CMK (cell line): ENCODE measurements around the gene NCS1.

Source experiments
- DNase-seq: peaks from one replicate; pipeline ENCODE4 v3.0.0-alpha.2; 2010; ENCODE audit warnings: low read depth

Gene NCS1

GRCh38 chr9:130194378-130194932 lies 22.3 kb downstream of the NCS1 start:
- DNase-seq = no peak

DNA sequence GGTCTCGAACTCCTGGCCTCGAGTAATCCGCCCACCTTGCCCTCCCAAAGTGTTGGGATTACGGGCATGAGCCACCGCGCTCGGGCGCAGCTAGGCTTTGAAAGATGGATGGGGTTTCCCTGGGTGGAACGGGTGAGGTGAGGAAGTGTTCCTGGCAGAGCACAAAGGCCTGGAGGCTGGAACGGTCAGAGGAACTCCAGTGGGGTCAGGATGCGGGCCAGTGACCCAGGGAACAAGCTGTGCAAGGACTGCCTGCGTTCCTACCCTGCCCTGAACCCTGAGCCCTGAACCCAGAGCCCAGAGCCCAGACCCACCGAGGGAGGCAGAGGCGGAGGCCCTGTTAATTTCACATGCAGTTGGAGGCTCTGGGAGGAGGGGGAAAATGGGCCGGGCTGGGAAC lies 23.4 kb downstream of the NCS1 start:
- DNase-seq = no peak

- DNase-seq = no peak
Measured at GRCh38 chr9:130196643-130197042, 24.4 kb downstream of the NCS1 start.

DNA sequence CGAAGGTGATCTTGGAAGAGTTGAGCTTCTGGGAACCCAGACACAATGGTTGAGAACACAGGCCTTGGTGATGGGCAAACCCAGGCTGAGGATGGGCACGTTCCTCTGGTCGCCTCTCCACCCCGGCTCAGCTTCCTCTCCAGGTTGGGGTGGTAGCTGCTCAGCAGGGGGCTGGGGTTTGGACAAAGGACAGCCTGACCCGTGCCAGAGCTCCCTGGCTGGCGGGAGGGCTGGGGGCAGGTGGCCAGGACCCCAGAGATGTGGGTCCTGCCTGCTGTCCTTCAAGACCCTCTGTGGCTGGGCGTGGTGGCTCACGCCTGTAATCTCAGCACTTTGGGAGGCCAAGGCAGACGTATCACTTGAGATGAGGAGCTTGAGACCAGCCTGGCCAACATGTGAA lies 25.2 kb downstream of the NCS1 start:
- DNase-seq = no peak

DNA sequence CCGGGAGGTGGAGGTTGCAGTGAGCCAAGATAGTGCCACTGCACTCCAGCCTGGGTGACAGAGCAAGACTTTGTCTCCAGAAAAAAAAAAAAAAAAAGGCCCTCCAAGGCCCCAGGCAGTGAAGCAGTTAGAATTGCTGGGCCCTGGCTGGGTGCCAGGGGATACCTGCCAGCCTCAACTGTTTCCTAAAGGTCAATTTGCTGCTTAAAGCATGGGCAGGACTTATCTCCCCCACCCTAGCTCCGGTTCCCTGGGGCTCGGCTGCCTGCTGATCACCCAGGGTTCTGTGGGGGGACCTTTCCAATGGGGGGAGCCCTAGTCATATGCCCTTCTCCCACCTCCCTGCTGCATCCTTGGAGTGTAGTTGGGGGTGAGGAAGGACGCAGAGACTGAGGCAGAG lies 25.7 kb downstream of the NCS1 start:
- no peak for DNase-seq

GRCh38 chr9:130198501-130199179 lies 26.4 kb downstream of the NCS1 start:
- DNase-seq = no peak

- no peak for DNase-seq
Measured at GRCh38 chr9:130199605-130200004, 27.4 kb downstream of the NCS1 start.

DNA sequence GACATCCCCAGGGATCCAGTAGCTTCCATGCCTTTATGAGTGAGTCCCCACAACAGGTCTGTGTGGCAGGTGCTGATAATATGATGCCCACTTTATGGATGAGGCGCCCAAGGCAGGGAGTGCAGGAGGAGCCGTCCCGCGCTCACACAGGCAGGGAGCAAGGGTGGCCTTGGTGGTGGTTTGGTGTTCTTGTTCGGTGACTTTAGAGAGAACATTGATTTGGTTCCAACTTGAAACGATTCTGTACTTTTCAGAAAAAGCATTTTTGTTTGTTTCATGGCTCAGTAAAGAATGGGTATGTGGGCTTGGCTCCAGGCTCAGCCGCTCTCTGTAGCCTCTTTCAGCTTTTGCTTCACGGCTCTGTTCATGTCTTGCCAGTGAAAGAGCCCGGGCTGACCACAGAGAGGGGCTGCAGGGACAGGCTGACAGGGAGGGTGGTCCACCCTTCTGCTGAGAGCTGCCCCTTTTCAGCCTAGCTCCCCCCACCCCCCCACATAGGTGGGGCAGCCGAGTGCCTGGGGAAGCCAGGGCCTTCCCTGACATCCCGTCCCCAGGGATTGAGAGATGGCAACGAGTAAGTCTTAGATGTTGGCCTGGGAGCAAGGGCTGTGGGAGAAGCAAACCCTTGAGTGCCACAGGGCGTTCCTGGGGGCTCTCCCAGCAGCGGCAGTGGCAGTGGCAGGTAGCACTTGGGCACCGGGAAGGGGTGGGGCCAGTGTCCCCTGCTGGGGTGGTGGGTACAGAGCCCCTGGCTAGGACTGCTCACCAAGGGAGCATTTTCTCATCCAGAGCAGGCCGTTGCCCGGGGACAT lies 28.0 kb downstream of the NCS1 start:
- DNase-seq = no peak

- DNase-seq = no peak
Measured at GRCh38 chr9:130201399-130201873, 29.2 kb downstream of the NCS1 start.

DNA sequence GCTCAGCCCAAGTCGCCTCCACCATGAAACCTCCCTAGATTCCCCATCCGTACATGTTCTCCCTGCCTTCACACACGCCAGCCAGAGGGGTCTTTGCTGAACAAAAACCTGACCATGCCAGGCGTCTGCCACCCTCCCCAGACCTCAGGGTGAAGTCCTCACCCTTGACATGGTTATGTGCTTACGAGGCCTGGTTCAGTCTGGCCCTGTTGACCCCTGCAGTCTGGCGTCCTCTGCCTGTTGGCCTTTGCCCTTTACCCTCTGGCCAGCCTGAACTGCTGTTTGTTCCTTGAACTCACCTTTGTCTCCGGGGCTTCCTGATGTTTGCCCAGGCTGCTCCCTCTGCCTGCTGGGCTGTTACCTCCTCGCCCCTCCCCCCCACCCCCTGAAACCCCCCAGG lies 29.8 kb downstream of the NCS1 start:
- DNase-seq = no peak

- no peak for DNase-seq
Measured at GRCh38 chr9:130204341-130204740, 32.1 kb downstream of the NCS1 start.

DNA sequence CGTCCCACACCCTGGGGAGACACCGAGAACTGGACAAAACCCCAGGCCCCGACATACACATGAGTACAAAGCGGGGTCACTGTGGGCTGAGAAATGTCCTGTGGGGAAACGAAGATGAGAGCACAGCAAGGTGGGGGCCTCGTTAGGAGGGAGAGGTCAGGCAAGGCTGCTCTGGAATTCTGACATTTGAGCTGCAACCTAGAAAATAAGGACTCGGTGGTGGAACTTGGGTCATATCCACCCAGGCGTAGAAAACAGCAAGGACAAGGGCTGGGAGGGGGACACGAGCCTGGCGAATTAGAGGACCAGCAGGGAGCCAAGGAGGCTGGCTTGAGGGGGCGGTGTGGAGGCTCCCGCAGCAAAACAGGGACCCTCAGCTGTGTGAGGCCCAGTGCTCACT lies 32.8 kb downstream of the NCS1 start:
- no peak for DNase-seq

GRCh38 chr9:130205912-130206311 lies 33.7 kb downstream of the NCS1 start:
- no peak for DNase-seq

DNA sequence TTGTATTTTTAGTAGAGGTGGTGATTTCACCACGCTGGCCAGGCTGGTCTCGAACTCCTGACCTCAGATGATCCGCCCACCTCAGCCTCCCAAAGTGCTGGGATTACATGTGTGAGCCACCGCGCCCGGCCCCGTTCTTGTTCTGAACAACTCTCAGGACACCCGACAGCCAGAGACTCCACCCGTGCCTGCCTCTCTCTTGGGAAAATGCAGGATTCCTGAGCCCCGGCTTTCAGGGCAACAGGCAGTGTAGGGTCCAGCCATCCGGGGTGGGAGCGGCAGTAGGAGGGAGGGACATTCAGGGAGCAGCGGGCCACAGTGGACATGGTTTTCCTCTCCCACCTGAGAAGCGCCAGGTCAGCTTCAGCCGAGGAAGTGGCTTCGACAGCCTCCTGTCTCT lies 34.4 kb downstream of the NCS1 start:
- DNase-seq = no peak

DNA sequence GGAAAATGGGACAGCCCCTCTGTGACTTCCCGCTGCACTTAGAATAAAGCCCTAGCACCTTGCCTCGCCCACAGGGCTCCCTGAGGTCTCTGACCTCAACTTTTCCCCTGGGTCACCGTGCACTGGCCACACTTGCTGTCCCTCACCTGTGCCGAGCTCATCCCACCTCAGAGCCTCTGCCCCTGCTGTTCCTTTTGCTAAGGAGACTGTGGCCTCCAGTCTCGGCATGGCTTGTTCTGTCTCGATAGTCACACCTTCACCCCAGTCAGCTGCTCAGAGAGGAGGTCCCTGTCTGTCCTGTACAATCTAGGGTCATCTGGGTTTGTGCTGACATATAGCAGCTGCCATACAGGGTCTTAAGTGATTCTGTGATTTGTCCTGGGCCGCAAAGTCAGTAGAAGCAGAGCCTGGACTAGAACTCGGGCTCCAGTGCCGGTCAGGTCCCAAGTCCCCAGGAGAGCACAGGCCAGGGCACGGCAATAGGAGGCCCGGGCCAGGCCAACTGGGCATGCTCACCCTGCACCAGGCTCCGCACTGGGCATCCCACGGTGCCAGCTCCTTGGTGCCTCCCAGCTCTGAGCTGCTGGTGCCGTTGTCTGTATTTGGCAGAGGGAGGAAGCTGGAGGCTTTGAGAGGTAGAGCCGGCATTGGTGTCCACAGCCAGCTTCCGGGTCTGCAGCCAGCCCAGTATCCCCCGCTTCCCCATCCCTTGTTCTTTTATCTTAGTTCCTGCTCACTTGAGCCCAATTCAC lies 35.2 kb downstream of the NCS1 start:
- no peak for DNase-seq

DNA sequence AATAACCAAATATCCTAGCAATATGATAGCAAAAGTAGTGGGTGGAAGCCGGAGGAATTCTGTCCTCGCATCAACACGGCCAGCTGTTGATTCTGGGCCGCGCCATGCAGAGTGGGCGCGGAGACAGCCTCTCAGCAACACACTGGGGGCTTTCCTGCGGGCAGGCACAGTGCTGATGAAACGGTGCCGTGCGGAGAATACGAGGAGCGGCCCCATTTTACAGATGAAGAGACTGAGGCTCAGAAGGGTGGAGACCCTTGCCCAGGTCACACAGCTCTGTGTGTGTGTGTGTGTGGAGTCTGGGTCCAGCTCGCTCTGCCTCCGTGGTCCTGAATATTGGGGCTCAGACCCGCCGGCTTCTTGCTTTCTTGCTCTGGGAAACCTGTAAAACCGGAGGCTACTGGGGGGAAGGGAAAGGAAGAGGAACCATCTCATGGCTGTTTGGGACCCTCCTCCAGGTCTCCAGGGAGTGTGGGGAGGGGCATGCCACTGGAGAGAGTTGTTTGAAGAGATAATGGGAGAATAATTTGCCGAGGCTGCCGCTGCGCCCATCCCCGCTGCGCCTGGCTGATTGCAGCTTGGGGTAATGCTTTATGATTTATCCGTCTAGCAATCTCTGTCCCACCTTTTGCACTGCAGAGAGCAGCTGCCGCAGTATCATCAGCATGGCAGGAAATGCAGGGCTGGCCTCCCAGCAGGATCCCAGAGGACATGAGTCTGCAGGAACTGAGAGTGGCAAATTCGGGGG lies 36.6 kb downstream of the NCS1 start:
- DNase-seq = no peak

- DNase-seq = no peak
Measured at GRCh38 chr9:130209422-130209821, 37.2 kb downstream of the NCS1 start.

- DNase-seq = no peak
Measured at GRCh38 chr9:130211548-130212226, 39.5 kb downstream of the NCS1 start.

DNA sequence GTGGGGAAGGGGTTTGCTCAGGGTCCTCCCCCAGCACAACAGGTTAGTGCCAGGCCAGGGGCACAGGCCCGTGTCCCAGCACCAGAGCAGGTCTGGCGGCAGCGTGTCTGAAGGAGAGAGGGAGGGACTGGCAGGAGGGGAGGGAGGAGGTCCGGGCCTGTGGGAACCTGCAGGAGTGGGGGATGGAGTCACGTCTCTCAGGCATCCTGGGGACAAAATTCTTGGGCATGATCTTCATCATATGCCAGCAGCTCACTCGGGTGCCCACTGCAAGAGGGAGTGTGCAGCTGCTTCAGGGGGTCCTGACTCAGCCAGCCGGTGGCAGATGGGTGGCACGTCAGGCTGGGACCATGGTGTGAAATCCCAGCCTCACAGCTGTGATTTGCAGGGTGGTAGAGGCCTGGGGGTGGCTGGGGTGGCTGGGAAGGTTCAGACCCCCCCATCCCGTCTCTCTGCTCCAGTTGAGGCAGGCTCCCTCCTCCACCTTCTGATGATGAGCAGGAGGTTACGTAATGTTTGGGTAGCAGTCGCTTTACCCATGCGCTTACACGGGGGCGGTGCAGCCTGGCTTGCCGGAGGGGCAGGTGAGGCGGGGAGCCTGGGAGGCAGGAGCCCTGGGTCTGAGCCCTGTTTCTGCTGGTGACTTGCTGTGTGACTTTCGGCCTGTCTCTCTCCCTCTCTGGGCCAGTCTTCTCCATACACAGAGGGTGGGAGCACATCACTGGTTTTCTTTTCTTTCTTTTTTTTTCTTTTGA lies 40.5 kb downstream of the NCS1 start:
- DNase-seq = no peak
